ENCODE results near the gene ATOSB.
"Not testable (repeated sequence)": the region's sequence is repeated elsewhere in the genome, so short reads cannot be mapped to it uniquely, and the experiment has no call there.

ATOSB gene

DNA sequence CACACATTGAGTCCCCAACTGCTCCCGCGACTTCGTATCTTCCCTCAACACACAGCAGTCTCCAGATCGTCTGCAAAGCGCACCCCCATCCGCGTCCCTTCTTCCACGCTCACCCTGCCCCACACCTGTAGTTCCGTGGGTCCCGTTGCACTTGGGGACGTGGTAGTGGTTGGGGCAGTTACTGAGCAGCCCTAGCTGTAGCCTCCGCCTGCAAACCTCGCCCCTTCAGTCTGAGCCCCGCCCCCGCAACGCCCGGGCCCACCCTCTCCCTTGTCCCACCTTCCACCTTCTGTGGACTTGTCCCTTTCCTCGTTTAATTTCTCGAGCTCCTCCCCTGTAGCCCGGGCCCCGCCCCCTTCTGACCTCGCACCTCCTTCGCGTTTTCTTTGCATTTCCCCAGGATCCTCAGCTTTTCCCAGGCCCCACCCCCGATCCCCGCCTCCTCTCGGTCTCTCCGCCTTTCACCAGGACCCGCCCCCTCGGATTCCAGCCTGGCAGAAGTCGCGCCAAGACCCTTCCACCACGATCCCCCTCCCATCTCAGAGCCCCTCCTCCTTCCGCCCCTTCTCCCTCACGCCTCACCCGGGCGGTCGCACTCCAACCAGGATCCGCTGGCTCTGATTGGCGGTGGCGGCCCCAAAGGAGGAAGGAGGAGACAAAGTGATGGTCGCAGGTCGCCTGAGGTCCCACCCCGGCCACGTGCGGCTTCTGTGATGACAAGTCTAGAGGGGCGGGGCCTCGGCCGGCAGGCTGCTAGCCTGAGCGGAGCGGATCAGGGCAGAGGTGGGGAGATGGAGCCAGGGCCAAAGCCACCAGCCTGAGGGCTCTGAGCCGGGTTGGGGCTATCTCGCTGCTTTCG is at the start of gene ATOSB:
Gene ATOSB, minus strand, starts transcription at position 183 of the 859 bp plus-strand sequence. CDS start 7,588 bp downstream, outside the sequence.
- peak; percentile 88 for DNase-seq (ENCODE audit: low read depth)

DNA sequence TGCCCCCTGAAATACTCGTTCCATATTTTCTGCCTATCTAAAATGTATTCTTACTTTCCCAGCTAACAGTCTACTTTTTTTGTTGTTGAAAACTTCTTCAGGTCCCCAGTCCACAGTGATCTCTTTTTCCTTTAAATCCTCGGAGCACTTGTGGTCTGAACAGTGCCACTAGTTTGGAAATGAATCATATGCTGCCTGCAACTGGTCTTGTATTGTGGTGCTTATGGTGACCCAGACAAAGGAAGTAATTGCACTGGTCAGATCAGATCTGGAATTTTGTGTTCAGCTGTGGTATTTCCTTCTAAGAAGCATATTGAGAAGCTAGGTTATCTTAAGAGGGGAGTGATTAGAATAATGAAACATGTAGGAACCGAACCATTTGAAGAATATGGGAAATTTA is 49.0 kb upstream of the ATOSB start:
- DNase-seq (ENCODE audit: low read depth): no peak

- no peak for DNase-seq (ENCODE audit: low read depth)
Observed at GRCh38 chr9:35163413-35163812, 47.8 kb upstream of the ATOSB start.

DNA sequence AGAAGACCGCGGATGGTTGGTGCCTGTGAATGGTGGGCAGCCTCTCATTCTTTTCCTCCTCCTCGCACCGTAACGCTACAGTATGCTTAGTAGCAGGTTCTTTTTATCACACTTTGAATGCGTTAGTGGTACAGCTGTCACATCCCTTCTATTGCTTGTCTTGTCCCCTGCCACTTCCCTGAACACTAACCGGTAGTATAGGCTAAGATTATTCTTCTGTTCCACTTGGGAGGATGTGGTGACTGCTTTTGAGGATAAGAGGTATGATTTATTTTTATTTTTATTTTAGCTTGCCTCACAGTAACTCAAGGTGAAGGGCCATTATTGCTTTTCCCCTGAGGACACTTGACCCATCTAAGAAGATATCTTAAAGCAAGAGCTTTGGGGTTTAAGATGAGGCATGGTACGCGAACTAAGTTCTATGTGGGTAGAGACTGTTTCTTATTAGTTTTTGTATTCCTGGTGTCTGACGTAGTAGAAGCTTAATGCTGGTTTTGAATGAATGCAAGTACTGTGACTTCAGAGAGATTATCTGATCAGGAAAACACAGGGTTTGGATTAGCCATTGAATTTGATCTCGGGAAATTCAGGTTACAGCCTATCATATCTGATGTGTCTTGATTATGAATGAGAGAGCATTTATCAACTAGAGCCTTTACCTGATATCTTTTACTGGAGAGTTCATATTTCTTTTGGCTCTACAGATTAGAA is 47.1 kb upstream of the ATOSB start:
- no peak for DNase-seq (ENCODE audit: low read depth)

- DNase-seq (ENCODE audit: low read depth): peak; percentile 28
Observed at GRCh38 chr9:35161713-35162604, 46.3 kb upstream of the ATOSB start, which contains the start of gene UNC13B. TSS of gene UNC13B (plus strand) at chr9:35162009. CDS start at chr9:35162284, 275 bp downstream.

GRCh38 chr9:35158501-35159280 is 43.0 kb upstream of the ATOSB start:
- no peak for DNase-seq (ENCODE audit: low read depth)

GRCh38 chr9:35157836-35158235 is 42.2 kb upstream of the ATOSB start:
- DNase-seq (ENCODE audit: low read depth): not testable (repeated sequence)

- no peak for DNase-seq (ENCODE audit: low read depth)
Observed at GRCh38 chr9:35156781-35157180, 41.1 kb upstream of the ATOSB start.

GRCh38 chr9:35152926-35153325 is 37.3 kb upstream of the ATOSB start:
- no peak for DNase-seq (ENCODE audit: low read depth)

DNA sequence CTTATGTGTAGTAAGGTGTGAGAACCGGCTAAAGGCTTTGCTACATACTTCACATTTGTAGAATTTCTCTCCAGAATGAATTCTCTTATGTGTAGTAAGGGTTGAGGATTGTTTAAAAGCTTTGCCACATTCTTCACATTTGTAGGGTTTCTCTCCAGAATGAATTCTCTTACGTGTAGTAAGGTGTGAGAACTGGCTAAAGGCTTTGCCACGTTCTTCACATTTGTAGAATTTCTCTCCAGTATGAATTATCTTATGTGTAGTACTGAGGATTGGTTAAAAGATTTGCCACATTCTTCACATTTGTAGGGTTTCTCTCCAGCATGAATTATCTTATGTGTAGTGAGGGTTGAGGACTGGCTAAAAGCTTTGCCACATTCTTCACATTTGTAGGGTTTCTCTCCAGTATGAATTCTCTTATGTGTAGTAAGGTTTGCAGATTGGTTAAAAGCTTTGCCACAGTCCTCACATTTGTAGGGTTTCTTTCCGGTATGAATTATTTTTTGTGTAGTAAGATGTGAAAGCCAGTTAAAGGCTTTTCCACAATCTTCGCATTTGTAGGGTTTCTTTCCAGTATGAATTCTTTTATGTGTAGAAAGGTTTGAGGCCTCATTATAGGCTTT is 32.4 kb upstream of the ATOSB start:
- DNase-seq (ENCODE audit: low read depth): not testable (repeated sequence)

DNA sequence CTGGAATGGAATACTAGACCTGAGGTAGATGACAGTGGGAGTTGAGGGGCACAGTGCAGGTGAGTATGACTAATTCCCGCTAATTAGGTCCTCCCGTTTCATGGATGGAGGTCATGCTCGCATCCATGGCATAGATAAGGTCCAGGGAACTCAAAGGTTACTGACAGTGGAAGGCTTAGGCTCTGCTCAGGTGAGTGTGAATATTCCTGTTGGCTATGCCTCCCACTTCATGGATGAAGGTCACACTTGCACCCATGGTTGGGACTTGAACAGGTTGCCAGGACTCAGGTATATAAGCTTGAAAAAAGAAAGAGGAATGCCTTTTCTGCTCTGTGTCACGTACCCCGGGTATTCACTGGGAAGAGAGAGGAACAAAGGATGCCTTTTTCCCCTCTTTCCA is 26.4 kb upstream of the ATOSB start:
- no peak for DNase-seq (ENCODE audit: low read depth)

DNA sequence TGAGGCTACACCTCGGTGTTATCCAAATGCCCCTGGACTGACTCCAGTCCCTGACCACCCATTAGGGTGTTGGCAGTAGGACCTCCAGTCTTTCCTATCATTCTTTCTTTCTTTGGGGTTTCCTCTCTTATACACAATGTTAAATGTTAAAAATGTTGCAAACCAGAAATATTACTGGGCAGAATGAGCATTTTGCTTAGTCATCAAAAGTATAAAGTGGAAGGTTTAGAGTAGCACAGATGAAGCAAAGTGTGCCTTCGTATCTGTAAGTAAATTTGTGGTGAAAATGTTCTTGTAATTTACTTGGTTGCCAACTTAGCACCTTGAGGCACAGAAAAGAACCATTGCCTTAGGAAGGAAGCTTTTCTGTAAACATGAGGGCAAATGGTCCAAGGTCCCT is 24.4 kb upstream of the ATOSB start:
- no peak for DNase-seq (ENCODE audit: low read depth)

DNA sequence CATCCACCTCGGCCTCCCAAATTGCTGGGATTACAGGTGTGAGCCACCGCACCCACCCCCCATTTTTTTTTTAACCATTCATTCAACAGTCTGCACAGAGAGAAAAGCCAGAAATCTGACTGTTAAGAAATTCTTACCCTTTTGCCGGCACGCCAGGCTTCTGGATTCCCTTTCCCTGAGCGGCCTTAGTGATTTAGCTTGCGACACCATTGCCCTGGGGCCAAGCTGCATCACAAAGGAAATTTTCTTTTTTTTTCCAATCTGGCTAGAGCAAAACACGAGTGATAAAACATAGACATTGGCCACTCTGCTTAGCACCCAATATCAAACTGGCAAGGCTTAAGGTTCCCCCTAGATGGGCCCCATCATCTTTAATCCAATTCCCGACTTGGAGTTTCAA is 21.2 kb upstream of the ATOSB start:
- DNase-seq (ENCODE audit: low read depth): no peak

GRCh38 chr9:35135988-35136387 is 20.3 kb upstream of the ATOSB start:
- no peak for DNase-seq (ENCODE audit: low read depth)

GRCh38 chr9:35134920-35135319 is 19.3 kb upstream of the ATOSB start:
- DNase-seq (ENCODE audit: low read depth): no peak

DNA sequence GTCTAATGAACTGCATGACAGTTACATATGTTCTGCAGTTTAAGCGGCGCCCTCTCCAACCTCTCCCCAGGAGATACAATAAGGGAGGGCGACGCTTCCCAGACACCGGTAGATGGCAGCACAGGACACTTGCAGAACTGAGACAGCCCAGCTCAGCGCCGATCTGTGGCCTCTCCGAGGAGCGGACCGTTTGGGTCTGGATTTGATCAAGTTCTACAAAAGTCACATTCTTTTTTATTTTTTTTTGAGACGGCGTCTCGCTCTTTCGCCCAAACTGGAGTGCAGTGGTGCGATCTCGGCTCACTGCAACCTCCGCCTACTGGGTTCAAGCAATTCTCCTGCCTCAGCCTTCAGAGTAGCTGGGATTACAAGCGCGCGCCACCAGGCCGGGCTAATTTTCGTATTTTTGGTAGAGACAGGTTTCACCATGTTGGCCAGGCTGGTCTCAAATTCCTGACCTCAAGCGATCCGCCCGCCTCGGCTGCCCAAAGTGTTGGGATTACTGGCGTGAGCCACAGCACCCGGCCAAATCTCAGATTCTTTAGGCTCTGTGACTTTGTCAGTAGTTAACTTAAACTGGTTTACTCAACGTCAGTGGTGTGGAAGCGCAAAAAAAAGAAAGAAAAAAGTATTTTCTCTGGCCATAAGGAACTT is 1.4 kb upstream of the ATOSB start:
- DNase-seq (ENCODE audit: low read depth): peak; percentile 73

DNA sequence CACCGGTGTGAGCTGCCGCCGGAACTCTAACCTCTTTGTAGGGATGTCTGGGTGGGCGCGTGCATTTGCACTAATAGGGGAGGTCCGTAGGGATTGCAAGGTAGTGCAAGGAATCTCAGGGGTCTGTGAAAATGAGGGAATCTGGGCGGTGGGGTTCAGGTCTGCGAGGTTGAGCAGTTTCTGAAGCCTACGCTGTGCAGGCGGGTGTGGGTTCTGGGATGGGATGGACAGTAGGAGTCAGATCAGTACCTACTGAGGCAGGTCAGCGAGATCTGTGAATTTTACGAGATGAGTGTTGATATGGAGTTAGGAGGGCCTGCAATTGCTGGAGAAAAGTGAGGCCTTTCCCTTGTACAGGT is 856 bp upstream of the ATOSB start:
- DNase-seq (ENCODE audit: low read depth): no peak

DNA sequence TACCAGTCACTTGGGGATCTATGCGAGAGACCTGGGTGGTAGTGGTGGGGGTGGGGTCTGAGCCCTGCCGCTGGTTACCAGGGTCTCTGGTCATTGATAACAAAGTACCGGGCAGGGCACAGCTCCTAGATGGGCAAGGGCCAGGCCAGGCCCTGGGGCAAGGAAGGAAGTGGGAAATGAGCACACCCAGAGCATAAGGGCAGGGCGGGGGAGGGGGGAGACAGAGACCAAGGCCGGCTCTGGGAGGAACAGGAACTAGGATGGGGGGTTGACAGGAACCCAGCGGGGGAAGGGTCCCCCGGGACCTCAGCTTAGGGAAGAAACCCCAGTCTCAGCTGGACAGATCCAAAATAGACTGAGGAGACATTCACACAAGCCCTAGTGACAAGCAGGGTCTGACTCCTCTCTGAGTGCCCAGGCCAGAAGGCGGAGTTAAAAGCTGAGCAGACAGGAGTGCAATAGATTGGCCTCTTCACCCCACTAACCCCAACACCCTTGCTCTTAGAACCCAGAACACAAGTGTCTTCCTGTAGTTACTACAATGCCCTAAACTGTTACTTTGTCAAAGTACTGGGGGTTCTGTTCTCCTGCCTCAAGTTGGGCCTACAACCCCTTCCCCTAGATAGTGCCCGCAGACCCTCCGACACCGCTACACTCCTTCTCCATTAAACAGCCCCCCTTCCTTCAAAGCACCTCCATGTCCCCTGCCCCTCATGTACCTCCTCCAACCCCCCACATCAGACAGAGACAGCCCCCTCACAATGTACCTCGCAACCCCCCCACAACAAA is 628 bp downstream of the ATOSB start:
- DNase-seq (ENCODE audit: low read depth): no peak

GRCh38 chr9:35114113-35114839 is 1.4 kb downstream of the ATOSB start:
- no peak for DNase-seq (ENCODE audit: low read depth)
